GM23248 (cell line): ENCODE results near the gene GLUL. TPM values are rescaled to one million over a fixed set of nuclear protein-coding genes. Genes with fewer than 3 reads are reported as not detected.

Source experiments
- DNase-seq: peaks from one replicate; pipeline ENCODE4 v3.0.0-alpha.2; 2015
- H2AFZ ChIP-seq: fragments of 200-600 bp; sonication (generic); 2 replicates; pipeline ENCODE4 v1.6.1; 2016; ENCODE audit warnings: antibody characterized with exemption
- H3F3A ChIP-seq: fragments of 200-600 bp; sonication (generic); 2 replicates; pipeline ENCODE4 v1.6.1; 2016; ENCODE audit warnings: mild to moderate bottlenecking, antibody characterized with exemption, mixed run types; ENCODE audit not compliant: insufficient read depth
- H3K27ac ChIP-seq: fragments of 200-600 bp; sonication (generic); 2 replicates; pipeline ENCODE4 v1.5.1; 2016; ENCODE audit warnings: mild to moderate bottlenecking
- H3K27me3 ChIP-seq: fragments of 200-600 bp; sonication (generic); replicated peaks from 2 replicates; pipeline ENCODE4 v1.6.1; 2016; ENCODE audit warnings: mild to moderate bottlenecking; ENCODE audit not compliant: insufficient read depth
- H3K36me3 ChIP-seq: fragments of 200-600 bp; sonication (generic); 2 replicates; pipeline ENCODE4 v1.6.1; 2016; ENCODE audit warnings: low read depth, mild to moderate bottlenecking
- H3K4me1 ChIP-seq: fragments of 200-600 bp; sonication (generic); 2 replicates; pipeline ENCODE4 v1.6.1; 2016; ENCODE audit warnings: mild to moderate bottlenecking; ENCODE audit not compliant: insufficient read depth
- H3K4me2 ChIP-seq: fragments of 200-600 bp; sonication (generic); one replicate; pipeline ENCODE4 v1.6.1; 2016; ENCODE audit warnings: mild to moderate bottlenecking; ENCODE audit not compliant: unreplicated experiment
- H3K4me3 ChIP-seq: fragments of 200-600 bp; sonication (generic); 2 replicates; pipeline ENCODE4 v1.5.1; 2016; ENCODE audit warnings: mild to moderate bottlenecking
- H3K79me2 ChIP-seq: fragments of 200-600 bp; sonication (generic); 2 replicates; pipeline ENCODE4 v1.6.1; 2016; ENCODE audit warnings: mild to moderate bottlenecking; ENCODE audit not compliant: insufficient read depth
- H3K9ac ChIP-seq: fragments of 200-600 bp; sonication (generic); 2 replicates; pipeline ENCODE4 v1.6.1; 2016; ENCODE audit warnings: mild to moderate bottlenecking
- H3K9me2 ChIP-seq: fragments of 200-600 bp; sonication (generic); 2 replicates; pipeline ENCODE4 v1.6.1; 2016; ENCODE audit warnings: mixed run types, mild to moderate bottlenecking, moderate library complexity; ENCODE audit not compliant: insufficient read depth
- H3K9me3 ChIP-seq: fragments of 200-600 bp; sonication (generic); one replicate; pipeline ENCODE4 v1.6.1; 2017; ENCODE audit warnings: low read depth
- H4K20me1 ChIP-seq: fragments of 200-600 bp; sonication (generic); 2 replicates; pipeline ENCODE4 v1.6.0; 2016; ENCODE audit not compliant: insufficient read depth
- EZH2 ChIP-seq: fragments of 200-600 bp; sonication (generic); IDR thresholded peaks from 2 replicates; pipeline ENCODE4 v1.6.1; 2018; ENCODE audit warnings: antibody characterized with exemption, mild to moderate bottlenecking; ENCODE audit not compliant: insufficient read depth, poor library complexity, severe bottlenecking
- EZH2phosphoT487 ChIP-seq: fragments of 200-600 bp; sonication (generic); IDR thresholded peaks from 2 replicates; pipeline ENCODE4 v1.6.1; 2018; ENCODE audit warnings: antibody characterized with exemption, moderate library complexity, mild to moderate bottlenecking, low read depth; ENCODE audit not compliant: insufficient read depth
- WGBS, 2 experiments: methylation state at CpG; one replicate each; pipeline ENCODE4 v1.1.6; 2015 to 2017; ENCODE audit warnings: low lambda C conversion rate in 2 of 2, low coverage in 1 of 2; ENCODE audit errors: missing lambda C conversion rate in 2 of 2; 5-methylcytosine and 5-hydroxymethylcytosine counted together
- in situ Hi-C: fragments of 300-500 bp; cut with MboI; formaldehyde crosslinking; loops from 2 replicates; pipeline ENCODE4 v1.15.0; 2020
- polyA plus RNA-seq: library from polyadenylated mRNA; unstranded; fragments of >200 nt; fragmentation: Nextera tagmentation; extraction: Ambion mirVana; gene quantifications from 2 replicates; pipeline ENCODE4 v1.2.1, GENCODE V29; 2016
- total RNA-seq: library from RNA; depleted of rRNA; stranded (reverse); fragments of >200 nt; shearing (Covaris generic); gene quantifications from 2 replicates; pipeline ENCODE4 v1.2.3, GENCODE V29; 2014; rRNA removed

Gene GLUL
- 160 and 175 TPM in 2 replicates for total RNA-seq
- 119 and 127 TPM in 2 replicates for polyA plus RNA-seq

DNA sequence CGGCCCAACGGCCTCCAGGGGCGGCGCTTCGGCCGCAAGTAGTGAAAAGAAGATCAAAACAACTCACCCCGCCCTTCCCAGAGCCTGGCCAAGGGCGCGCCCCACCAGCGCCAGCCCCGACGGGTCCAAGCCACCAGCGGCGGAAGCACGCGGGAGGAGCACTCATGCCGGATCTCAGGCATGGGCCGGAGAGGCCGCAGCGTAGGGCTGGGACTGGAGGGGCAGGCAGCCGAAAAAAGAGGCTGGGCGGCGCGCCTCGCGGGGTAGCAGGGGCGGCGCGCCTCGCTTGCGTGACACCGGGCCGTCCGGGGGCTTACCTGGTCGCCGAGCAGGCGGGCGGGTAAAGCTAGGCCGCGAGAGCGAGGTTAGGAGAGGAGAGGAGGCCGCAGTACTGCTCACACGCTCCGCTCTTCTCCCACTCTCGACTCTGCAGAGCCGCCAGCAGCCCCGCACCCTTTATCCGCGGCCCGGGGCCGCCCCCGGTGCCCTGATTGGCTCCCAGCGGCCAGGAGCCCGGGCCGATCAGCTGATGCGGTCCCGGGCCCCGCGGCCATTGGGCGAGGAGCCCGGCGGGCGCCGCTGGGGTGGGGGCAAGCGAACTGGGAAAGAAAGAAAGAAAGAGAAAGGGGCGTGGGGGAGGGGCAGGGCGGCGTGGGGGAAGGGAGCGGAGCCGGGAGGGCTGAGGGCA, at the start of gene GLUL:
Gene GLUL (minus strand): TSS at position 429 of the 688 bp plus-strand sequence. CDS start 3,053 bp downstream, outside the sequence.
- peak within 1 kb of the TSS; percentile 89 for H2AFZ ChIP-seq
- 1 to 3% methylated on average over 36 to 70 of the region's 70 CpGs for WGBS, 2 experiments
- in situ Hi-C loops, result no loop called here
- H3K4me1 ChIP-seq, result peaks cover 12% of the 10 kb centered on the region
- H3K9me3 ChIP-seq, result no peaks in the 10 kb centered on the region
- H3K36me3 ChIP-seq, result peaks cover 22% of the 10 kb centered on the region
- H3K9me2 ChIP-seq, result no peaks in the 10 kb centered on the region
- TF ChIP-seq EZH2 (no peak), EZH2phosphoT487 (no peak)
- H3K4me3 ChIP-seq, result peak within 1 kb of the TSS; percentile 95
- peaks cover 43% of the 10 kb centered on the region for H3K79me2 ChIP-seq
- no peaks in the 10 kb centered on the region for H4K20me1 ChIP-seq
- peak; percentile 95 for DNase-seq
- H3F3A ChIP-seq, result peaks cover 15% of the 10 kb centered on the region; the same call in 1 of the 2 replicates
- peak within 1 kb of the TSS; percentile 94 for H3K4me2 ChIP-seq
- peak within 1 kb of the TSS; percentile 80 for H3K27ac ChIP-seq
- no peaks in the 10 kb centered on the region for H3K27me3 ChIP-seq
- peak within 1 kb of the TSS; percentile 93 for H3K9ac ChIP-seq

DNA sequence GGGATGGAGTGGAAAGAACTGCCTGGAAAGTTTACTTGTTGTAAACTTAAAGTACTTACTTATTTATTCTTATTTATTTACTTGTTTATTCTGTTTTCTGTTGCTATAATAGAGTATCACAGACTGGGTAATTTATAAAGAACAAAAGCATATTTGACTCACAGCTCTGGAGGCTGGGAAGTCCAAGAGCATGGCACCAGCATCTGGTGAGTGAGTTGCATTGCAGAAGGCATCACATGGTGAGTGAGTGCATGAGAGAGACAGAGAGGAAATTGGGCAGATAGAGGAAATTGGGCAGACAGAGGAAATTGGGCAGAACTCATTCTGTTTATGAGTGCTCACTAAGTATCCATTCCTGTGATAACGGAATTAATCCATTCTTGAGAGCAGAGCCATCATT, 46.7 kb upstream of the GLUL start:
- H4K20me1 ChIP-seq, result no peaks in the 10 kb centered on the region
- H3K9me2 ChIP-seq, result no peaks in the 10 kb centered on the region
- H3K36me3 ChIP-seq, result no peaks in the 10 kb centered on the region
- TF ChIP-seq EZH2phosphoT487 (no peak), EZH2 (no peak)
- WGBS, 2 experiments, result 52 to 67% methylated on average over 1 of the region's 1 CpG
- no peaks in the 10 kb centered on the region for H3K4me1 ChIP-seq
- no peak overlapping the region for H3K4me3 ChIP-seq
- H3K27ac ChIP-seq, result no peak overlapping the region
- in situ Hi-C loops, result no loop called here
- H3K79me2 ChIP-seq, result no peaks in the 10 kb centered on the region
- H3K27me3 ChIP-seq, result no peaks in the 10 kb centered on the region
- no peaks in the 10 kb centered on the region for H3F3A ChIP-seq
- H2AFZ ChIP-seq, result no peak overlapping the region
- H3K9ac ChIP-seq, result no peak overlapping the region
- no peaks in the 10 kb centered on the region for H3K9me3 ChIP-seq
- no peak for DNase-seq
- no peak overlapping the region for H3K4me2 ChIP-seq

DNA sequence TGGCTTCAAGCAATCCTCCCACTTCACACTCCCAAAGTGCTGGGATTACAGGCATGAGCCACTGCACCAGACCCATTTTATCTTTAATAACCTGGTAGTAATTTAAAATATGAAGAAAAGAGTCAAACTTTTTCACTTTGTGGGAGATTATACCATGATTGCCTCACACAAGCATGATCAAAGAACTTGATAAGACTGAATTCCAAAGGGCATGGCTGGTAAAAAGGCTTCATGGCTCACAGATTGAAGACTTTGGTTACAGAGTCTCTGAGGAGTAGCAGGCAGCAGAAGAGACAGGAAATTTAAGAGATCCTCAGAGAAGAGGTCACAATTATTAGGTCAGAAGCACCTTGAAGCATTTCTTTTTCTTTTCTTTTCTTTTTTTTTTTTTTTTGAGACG, 42.0 kb upstream of the GLUL start:
- in situ Hi-C loops, result no loop called here
- Histone ChIP-seq H3F3A (no peaks in the 10 kb centered on the region), H3K4me3 (no peak overlapping the region), H3K27me3 (0 out of 2 replicates have a peak, but pooled peaks cover 5% of the 10 kb centered on the region), H4K20me1 (no peaks in the 10 kb centered on the region), H3K4me2 (no peak overlapping the region), H2AFZ (no peak overlapping the region), H3K9me3 (no peaks in the 10 kb centered on the region), H3K9ac (no peak overlapping the region), H3K79me2 (no peaks in the 10 kb centered on the region), H3K4me1 (no peaks in the 10 kb centered on the region), H3K9me2 (no peaks in the 10 kb centered on the region), H3K27ac (no peak overlapping the region), H3K36me3 (no peaks in the 10 kb centered on the region)
- TF ChIP-seq EZH2 (no peak), EZH2phosphoT487 (no peak)
- WGBS, 2 experiments, result 62 to 100% methylated on average over 1 of the region's 1 CpG
- DNase-seq, result no peak

DNA sequence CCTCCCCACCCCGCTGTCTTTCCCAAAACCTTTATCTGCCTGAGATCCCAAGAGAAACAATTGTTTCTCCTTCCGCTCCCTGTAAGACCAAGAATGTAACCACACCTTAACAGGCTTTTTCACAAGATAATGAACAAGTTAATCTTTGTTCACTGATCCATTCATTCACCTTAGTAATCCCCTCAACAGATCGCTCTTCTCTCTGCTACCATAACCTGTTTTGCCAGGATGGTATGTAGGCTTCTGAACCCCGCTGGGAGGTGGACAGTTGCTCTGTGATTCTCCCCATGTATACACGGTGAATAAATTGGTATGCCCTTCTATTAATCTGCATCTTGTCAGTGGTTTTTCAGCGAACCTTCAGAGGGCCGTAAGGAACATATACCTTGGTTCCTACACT, 39.7 kb upstream of the GLUL start:
- WGBS, 2 experiments, result 58 to 65% methylated on average over 7 of the region's 7 CpGs
- TF ChIP-seq EZH2 (no peak), EZH2phosphoT487 (no peak)
- H3K4me1 ChIP-seq, result no peaks in the 10 kb centered on the region
- no peak overlapping the region for H3K9ac ChIP-seq
- in situ Hi-C loops, result no loop called here
- no peaks in the 10 kb centered on the region for H3K36me3 ChIP-seq
- H3K9me2 ChIP-seq, result no peaks in the 10 kb centered on the region
- no peak overlapping the region for H3K27ac ChIP-seq
- H2AFZ ChIP-seq, result no peak overlapping the region
- no peaks in the 10 kb centered on the region for H3F3A ChIP-seq
- no peaks in the 10 kb centered on the region for H3K9me3 ChIP-seq
- 0 out of 2 replicates have a peak, but pooled peaks cover 5% of the 10 kb centered on the region for H3K27me3 ChIP-seq
- no peak for DNase-seq
- no peaks in the 10 kb centered on the region for H3K79me2 ChIP-seq
- H3K4me2 ChIP-seq, result no peak overlapping the region
- H4K20me1 ChIP-seq, result no peaks in the 10 kb centered on the region
- H3K4me3 ChIP-seq, result no peak overlapping the region
